Hypothalamus (tissue), 51 donors: Measurements from ENCODE around the gene GPR83.
"Not testable (repeated sequence)": the region's sequence is repeated elsewhere in the genome, so short reads cannot be mapped to it uniquely, and the experiment has no call there.

Experiments
- DNase-seq, 51 donors: peaks; one replicate each; lab custom pipeline; 2025; lab: John Stamatoyannopoulos, UW

Gene GPR83

GRCh38 chr11:94400839-94401772 lies at the start of gene GPR83:
GPR83 (minus strand) TSS chr11:94401419; CDS start chr11:94401247, 172 bp downstream.
- peak in 5 of 51 donors; percentile 4 to 15 (median 10) for DNase-seq

DNA sequence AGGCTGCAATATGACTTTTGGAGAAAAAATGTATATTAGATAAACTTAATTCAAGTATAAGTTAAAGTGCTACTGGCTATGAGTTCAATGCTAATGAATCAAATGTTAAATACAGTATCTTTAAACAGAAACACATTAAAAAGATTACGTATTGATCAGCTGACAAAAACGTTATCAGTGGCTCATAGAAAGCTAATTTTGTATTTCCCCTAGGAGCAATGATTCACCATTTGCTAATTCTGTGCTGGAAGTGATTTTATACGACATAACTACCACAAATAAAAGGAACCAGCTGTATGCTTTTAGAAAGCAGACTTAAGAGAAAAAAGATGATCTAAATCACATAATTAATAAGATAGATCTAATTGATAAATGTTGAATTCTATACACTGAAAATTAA lies 48.8 kb upstream of the GPR83 start:
- no peak for DNase-seq

DNA sequence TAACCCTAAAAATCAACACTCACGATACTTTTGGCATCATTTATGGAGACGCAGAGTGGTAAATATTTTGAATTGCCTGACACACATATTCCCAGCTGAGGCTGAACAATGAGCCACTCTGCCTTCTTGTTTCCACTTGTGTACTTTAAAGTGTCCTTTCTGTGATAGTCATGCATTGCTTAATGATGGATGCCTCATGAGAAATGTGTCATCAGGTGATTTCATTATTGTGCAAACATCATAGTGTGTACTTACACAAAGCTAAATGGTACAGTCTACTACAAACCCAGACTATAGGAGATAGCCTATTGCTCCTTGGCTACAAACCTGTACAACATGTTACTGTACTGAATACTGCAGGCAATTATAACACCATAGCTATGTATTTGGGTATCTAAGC lies 48.2 kb upstream of the GPR83 start:
- no peak for DNase-seq

GRCh38 chr11:94449029-94449428 lies 47.8 kb upstream of the GPR83 start:
- DNase-seq, result no peak

- no peak for DNase-seq
These were observed 45.9 kb upstream of the GPR83 start for GRCh38 chr11:94447149-94447548.

DNA sequence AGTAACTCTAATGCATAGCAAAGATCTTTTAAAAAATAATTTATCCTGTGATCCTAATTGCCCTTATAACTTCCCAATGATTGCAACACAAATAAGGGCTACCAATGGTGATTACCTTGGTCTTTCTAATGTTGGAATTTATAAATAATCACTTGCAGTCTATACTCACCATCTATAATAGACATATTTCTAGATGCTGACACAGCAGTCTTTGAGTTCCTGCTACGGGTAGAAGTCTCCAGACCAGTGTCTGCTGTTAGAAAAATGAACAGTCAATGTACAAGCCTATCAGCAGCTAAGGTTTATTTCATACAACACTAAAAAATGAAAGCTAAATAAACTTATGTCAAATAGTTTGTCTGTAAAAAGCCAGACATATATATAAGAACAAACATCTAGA lies 44.4 kb upstream of the GPR83 start:
- no peak for DNase-seq

DNA sequence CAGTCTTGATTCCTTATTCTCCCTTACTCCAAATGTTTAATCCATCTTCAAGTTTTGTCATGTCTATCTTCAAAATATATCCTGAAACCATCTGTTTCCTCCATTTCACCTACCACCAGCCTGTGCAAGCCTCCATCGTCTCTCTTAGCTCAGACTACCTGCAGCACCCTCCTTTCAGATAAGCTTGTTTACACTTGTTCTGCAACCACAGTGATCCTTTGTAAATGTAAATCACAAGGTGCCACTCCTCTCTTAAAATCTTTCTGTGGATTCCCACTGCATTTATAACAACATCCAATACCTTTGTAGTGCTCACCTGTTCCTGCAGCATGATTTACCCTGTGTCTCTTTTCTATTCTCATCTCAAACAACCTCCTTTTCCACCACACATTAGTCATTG lies 31.8 kb upstream of the GPR83 start:
- DNase-seq, result no peak

- DNase-seq, result no peak
These were observed 23.4 kb upstream of the GPR83 start for GRCh38 chr11:94424662-94425061.

GRCh38 chr11:94424011-94424410 lies 22.8 kb upstream of the GPR83 start:
- DNase-seq, result no peak

DNA sequence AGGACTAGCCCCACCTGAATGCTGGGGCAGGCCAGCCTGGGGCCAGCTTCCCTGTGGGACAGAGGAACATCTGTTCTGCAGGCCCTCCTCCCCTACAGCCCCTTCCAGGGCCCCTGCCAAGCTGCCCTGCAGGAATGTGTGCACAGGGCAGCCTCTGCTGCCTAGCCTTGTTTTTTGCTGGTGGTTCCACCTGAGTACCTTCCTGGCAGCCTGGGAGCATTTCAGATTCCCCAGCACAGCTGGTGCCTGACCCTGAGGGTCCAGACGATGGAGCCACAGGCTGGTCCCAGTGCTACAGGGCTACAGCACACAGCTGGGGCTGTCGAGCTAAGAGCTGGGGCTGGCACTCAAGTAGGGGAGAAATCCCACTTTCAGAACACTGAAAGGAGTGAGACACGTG lies 22.3 kb upstream of the GPR83 start:
- DNase-seq, result no peak

DNA sequence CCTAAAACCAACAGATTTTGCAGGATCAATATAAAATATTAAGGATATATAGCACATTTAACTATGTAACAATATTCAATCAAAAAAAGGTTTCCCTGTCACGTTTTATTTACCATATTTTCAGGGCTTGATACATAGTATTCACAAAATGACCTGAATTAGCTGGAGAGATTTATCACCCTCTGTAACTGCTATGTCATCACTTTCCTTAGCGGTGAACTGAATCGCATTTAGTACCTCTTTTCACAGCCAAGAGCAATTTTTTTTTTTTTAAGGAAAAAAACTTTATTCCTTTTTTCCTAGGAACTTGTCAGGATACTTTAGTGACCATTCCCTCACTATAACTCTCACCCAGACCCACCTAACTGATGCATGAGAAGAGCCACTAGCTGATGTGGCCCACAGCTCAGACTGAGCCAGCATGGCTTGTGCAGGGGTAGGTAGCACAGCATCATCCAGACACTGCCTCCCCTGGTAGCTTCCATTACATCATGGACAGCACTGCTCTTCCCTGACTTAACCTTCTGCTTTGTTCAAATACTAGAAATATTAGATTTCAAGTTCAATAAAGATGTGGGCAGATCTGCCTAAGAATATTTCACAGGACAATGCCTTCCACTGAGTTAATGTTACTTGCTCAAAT lies 17.0 kb upstream of the GPR83 start:
- DNase-seq, result no peak

DNA sequence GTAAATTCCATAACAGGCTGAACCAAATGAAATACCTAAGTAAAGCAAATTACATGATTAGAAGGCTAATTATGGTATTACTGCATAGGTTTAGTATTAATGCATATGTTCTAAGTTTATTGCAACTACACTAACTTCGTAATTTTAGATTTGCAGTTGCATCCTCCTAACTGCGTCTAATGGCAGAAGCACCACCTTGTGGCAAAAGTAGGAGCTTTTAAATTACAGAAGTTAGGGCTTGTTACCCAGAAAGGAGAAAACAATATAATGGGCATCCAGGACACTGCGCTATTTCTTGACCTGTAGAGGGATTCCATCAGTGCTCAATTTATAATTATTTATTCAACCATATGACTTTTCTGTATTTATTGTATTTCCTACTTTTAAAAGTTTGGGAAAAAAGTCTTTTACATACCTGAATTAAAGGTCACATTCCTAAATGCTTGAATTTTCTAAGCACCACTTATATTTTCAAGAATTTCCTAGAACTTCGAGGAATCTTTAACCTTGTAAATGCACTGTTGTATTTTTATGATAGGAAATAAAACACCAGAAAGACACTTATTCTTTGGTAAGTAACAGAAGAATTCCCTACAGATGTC lies 16.3 kb upstream of the GPR83 start:
- peak in 2 of 51 donors; percentile 5 to 6 for DNase-seq

DNA sequence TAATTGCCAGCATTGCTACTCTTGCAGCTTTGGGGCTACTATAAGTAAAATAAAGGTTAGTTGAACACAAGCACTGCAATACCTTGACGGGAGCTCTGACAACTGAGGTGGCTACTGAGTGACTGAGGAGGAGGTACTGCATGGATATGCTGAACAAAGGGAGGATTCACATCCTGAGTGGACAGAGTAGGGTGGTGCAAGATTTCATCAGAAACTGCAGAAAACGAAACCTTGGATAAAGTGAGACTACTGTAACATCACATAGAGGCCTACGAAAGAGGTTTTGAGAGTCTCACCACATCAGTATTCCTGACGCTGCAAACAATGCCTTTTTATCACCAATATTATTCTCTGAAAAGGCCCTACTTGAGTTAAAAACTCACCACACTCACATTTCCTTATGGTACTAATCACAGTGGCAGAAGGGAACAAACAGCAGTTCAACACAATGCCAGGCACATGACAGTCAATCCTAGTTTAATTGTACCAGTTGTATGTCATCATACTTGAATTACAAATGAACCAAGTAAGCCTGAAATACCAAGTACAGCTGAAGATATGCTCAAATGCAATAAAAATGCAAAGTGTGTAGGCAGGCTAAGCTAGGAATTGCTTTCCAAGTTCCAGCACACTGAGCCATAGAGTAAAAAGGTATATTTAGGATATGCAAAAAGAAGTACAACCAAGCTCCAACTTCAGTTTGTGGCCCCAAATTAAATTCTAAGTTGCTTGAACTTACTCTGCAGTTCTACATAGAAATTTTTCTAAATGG lies 4.0 kb upstream of the GPR83 start:
- DNase-seq, result no peak

DNA sequence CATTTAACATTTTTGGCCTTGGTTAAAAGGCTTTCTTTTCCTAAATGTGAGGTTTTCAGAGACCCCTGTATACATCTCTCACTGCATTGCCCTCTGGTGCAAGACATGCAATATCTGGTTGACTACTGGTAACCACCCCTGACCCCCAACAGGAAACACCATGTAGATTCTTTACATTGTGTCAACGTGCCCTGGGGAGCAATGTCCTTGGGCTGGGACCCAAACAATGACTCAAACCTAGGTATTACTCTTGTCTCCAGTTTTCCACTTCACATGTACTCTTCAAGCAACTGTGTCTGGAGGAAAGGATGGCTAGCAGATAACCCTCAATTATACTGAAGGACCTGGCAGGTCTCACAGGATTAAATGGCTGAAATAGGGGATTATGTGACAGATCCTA lies 1.1 kb upstream of the GPR83 start:
- no peak for DNase-seq

- DNase-seq, result no peak
These were observed 600 bp upstream of the GPR83 start for GRCh38 chr11:94401773-94402265.

DNA sequence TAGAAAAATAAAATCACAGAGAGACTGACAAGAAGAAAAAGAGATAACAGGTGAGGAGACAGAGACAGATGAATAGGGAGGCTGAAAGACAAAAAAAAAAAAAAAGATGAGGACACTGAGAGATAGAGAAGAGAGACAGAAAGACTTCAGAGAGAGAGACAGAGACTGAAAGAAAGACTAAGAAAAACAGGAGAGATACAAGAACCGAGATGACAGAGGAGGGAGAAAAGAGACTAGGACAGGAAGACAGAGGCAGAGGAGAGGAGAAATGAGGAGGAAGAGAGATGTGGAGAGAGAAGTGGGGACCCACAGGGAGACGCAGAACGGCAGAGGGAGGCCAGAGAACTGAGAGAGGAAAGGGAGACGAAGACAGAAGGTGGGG lies 771 bp downstream of the GPR83 start:
- DNase-seq, result no peak

GRCh38 chr11:94400050-94400449 lies 1.2 kb downstream of the GPR83 start:
- no peak for DNase-seq

- no peak for DNase-seq
These were observed 3.1 kb downstream of the GPR83 start for GRCh38 chr11:94398101-94398500.

DNA sequence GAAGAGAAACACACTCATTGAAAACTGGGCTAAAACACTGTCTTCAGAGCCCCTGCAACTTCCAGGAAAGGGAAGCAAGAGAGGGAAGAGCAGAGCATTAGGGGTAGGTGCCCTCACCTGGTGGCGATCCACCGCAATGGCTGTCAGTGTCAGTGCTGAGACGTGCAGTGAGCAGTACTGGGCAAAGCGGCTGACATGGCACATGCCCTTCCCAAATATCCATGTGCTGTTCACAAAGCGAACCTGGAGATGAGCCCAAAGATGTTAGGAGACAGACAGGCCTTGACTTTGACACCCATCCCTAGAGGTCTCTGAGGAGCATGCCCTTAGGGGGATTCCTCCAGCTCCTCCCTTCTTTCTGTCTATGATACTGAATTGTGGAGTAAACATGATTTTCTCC lies 4.9 kb downstream of the GPR83 start:
- no peak for DNase-seq

DNA sequence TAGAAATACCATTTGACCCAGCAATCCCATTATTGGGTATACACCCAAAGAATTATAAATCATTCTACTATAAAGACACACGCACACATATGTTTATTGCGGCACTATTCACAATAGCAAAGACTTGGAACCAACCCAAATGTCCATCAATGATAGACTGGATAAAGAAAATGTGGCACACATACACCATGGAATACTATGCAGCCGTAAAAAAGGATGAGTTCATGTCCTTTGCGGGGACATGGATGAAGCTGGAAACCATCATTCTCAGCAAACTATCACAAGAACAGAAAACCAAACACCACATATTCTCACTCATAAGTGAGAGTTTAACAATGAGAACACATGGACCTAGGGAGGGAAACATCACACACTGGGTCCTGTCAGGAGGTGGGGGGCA lies 9.3 kb downstream of the GPR83 start:
- not testable (repeated sequence) for DNase-seq

DNA sequence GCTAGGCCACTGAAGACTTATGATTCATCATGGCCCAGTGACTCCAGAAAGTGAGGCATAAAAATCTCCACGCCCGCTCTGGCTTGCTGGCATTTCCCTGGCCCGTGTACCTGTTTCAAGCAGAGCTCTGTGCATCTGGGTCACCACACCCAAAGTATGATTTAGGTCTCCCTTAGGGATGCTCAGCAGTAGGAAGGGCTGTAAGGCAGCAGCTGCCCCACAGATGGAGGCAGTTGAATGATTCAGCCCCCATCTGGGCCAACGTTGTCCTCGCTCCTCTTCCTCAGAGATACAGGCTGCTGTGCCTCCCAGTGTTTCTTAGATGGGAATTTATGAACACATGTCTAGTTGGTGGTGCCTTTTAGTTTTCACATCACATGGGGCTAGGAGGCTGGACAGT lies 21.6 kb downstream of the GPR83 start:
- DNase-seq, result no peak
